GM12891 (cell line): Measurements from ENCODE around the gene CNOT6L.

ENCODE experiments used
- POLR2A ChIP-seq: IDR thresholded peaks from 2 replicates; pipeline ENCODE4 v1.6.1; 2011; ENCODE audit warnings: low read depth, low read length, control low read depth
- POLR2AphosphoS5 ChIP-seq: IDR thresholded peaks from 2 replicates; pipeline ENCODE4 v1.6.1; 2011; ENCODE audit warnings: low read depth, low read length, control low read depth
- POU2F2 ChIP-seq: IDR thresholded peaks from 2 replicates; pipeline ENCODE4 v1.6.1; 2011; ENCODE audit warnings: low read depth, mild to moderate bottlenecking, control low read depth, low read length, moderate library complexity
- SPI1 ChIP-seq: IDR thresholded peaks from 2 replicates; pipeline ENCODE4 v1.6.1; 2011; ENCODE audit warnings: low read depth, low read length, control low read depth

DNA sequence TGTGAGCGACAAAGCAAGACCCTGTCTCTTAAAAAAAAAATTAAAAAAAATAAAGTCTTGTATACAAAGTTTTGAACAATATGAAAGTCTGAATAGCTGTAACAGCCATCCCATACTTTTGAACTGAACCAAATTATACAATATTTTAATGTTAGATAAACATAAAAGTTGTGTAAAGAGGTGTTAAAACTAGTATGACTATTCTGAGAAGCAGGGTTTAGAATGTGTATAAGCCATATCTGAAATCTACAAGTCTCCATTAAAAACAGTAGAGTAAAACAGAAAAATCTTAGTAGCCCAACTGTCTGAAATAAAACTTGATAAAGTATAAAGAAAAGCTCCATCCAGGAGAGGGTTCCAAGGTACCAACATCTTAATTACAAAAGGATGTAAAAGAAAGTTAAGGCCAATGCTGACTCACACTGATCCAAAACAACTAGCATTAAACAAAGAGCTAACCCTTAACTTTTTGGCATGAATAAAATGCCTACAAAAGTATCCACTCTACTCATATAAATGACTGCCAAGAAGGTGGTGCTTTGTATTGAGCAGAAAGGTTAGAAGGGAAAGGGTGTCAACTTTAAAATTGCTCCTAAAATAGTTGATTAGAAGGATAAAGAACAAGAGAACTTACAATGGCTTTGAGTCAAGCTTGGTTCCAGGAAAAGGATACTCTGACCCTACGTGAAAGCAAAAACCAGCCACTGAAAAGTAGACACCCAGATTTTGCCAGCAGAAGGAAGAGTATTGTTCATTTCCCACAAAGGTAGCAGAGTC is 18.5 kb downstream of the CNOT6L start:
- TF ChIP-seq POLR2A (no peak), POLR2AphosphoS5 (no peak), POU2F2 (no peak), SPI1 (no peak)
